ENCODE results near the gene CNPY4.

CNPY4 gene

DNA sequence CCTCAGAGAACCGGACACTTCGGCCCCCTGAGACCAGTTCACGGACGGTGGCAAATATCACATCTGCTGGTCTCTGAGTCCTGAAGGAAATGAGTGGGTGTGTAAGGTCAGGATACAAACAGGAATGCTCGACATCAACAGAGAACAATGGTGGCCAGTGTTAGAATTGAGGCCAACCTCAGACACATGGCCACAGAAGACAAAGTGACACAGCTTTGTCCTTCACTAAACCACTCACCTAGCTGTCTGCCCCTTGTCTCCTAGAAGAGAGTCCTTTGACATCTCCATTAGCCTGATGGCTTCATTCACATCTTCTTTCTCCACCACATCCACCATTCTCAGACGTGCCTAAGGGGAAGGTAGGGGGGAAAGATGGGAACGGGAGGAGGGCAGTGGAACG, 26.4 kb upstream of the CNPY4 start:
- no peak for DNase-seq

DNA sequence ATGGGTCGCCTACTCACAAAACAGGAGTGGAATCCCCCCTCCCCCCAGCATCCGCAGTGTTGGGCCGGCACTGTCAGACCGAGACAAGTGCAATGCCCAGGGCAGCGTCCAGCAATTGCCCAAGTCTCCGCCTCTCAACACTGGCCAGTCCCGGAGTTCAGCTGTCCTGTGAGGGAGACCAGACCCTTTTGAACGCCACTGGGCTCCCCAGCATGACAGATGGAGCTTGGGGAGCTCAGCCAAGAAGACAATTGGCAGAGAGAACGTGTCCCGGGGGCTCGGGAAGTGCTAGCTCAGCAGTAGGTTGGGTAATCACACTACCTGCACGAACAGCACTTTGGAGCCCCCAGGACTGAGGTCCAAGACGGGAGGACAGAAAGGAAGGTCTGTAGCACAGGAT, 25.9 kb upstream of the CNPY4 start:
- DNase-seq, result no peak

DNA sequence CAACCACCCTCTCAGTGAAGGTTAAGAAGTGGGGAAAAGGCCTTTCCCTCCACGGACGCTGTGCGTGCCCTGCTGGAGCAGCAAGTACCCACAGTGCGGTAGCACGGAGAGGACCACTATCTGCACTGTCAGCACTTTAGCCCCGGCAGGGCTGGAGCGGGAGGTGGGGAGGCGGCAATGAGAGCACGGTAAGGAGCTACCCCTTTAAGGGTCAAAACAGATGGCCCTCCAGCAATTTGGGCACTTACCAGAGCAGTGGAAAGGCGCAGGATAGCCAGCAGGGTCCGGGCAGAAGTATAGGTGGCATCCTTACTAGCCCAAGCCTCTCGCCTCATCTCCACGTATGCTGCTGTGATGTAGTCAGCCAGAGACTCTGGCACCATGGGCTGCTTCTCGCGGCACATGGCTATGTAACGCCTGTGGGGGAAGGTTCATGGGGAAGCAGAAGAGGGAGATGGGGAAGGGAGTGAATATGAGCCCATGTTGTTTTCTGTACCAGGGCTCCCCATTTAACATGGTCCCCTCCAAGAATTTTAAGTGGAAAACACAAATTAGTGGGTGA, 25.4 kb upstream of the CNPY4 start:
- no peak for DNase-seq

DNA sequence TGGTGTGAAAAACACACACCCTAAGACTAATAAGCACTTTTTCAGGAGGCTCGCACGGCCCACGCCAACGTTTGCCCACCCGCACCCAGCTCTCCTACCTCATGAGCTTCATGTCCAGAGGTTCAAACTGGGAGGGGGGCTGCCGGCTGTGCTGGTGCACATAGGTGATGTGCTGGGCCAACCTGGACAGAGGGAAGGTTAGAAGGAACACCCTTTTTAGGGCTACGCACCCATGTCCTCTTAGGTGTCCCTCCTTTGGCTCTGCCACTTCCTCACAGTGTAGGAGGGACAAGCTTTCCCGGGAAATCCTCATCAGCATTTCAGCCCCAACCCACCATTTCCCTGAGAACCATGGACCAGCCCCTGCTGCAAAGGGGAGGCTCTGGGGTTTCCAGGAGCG, 24.1 kb upstream of the CNPY4 start:
- no peak for DNase-seq

DNA sequence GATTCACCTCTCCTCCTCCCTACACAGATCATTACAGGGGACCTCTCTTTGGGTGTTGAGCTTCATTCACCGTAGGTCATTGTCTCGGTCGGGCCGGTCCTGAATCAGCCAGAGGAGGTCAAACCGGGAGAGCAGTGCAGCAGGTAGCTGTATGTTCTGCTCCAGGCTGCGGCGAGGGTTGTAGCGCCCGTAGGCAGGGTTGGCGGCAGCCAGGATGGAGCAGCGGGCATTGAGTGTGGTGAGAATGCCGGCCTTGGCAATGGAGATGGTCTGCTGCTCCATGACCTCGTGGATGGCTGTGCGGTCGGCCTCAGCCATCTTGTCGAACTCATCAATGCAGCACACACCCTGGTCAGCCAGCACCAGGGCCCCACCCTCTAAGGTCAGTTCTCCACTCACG, 23.7 kb upstream of the CNPY4 start:
- DNase-seq, result no peak

DNA sequence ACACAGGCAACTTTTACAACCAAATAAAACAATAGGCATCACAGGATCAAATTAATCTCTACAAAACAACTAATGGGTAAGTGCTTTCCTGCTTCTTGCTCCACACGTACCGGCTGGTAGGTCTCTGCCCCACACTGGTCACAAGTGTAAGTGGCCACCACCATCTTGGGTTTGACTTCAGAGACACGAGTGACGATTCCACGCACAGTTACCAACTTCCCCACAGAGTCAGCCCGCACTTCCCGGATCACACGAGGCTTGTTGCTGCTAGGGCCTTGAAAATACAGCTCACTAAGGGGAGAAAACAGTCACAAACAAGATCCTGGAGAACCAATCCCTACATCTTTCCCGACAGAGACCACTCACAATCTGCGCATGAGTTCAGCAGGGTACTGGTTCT, 20.5 kb upstream of the CNPY4 start:
- DNase-seq, result no peak

DNA sequence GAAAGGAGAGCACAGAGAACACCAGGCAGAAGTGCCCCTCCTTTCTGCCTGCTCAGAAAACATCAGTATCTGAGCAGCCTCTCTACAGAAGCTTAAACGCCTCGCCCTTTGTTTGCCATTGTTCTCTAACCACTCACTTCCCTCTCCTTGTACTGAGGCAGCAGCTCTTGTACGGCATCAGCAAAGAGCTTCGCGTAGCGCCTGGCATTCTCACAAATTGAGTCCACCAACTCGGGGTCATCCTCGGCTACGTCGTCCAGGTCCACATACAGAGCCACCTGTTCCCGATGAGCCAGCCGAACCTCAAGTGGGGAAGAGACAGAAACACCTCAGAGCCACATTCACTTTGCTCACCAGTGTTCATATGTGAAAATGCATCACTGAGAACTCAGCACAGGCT, 20.0 kb upstream of the CNPY4 start:
- no peak for DNase-seq

DNA sequence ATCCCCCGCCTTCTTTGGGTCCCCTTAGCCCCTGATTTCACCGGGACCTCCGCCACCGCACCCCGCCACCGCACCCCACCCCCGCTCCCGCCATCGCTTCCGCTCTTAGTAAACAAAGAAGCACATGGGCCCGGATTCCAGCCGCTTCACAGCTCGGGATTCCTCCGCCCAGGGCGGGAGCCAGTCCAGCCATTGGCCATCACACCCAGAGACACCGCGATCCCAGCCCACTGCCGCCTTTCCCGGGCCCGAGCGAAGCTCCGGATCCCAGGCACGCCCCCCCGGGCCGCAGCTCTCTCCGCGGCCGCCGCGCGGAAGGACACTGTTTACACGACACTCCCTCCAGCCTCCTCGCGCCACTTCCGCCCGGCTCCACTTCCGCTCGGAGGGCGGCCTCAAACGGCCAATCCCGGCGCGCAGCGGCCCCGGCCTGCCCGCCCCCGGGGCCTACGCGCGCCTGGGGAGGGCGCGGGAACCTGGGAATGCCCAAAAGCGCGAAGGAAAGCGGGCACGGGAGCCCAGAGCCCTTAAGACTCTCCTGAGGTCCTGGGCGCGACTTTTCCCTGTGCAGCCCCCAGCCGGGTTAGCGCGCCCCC, 18.9 kb upstream of the CNPY4 start:
- peak; percentile 90 for DNase-seq

DNA sequence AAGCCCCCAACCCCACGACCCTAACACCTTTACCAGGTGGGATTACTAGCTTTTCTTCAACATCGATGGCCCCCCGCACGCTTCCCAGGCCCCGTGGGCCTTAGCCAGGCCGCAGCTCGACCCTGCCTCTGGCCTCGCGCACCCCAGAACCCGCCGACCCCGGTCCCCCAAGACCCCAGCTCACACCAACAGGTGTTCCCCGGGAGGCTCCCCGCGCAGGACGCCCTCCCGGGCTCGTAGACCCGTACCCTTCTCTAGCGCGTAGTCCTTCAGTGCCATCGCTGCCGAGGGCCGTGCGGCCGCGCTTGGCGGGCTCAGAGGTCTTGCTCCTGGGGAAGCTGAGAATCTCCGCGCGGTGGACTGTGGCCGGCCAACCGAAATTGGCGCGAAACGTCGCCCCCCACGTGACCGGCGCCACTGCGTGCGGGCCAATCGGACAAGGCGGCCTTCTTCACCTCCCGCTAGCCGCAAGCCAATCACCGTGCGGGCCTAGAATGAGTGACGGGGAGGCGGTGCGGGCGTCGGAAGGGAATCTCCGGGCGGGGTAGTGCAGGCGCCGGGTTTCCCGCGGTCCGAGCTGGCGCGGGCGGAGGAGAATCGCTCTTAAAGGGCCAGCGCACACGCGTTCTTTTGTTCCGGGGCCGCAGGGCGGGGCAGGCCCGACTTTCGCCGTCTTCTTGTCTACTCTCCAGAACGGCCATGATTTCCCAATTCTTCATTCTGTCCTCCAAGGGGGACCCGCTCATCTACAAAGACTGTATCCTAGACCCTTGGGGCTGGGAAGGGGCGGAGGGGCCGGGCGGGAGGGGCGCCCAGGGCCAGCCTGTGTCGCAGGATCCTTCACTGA, 18.2 kb upstream of the CNPY4 start, which contains the start of the genes AP4M1 and MCM7:
Gene AP4M1 (plus strand): TSS at position 628 of the 847 bp plus-strand sequence. CDS start 72 bp downstream, at position 700.
Gene MCM7 (minus strand): TSS at position 382 of the 847 bp plus-strand sequence. CDS start 103 bp downstream, at position 279.
- DNase-seq, result peak; percentile 96

DNA sequence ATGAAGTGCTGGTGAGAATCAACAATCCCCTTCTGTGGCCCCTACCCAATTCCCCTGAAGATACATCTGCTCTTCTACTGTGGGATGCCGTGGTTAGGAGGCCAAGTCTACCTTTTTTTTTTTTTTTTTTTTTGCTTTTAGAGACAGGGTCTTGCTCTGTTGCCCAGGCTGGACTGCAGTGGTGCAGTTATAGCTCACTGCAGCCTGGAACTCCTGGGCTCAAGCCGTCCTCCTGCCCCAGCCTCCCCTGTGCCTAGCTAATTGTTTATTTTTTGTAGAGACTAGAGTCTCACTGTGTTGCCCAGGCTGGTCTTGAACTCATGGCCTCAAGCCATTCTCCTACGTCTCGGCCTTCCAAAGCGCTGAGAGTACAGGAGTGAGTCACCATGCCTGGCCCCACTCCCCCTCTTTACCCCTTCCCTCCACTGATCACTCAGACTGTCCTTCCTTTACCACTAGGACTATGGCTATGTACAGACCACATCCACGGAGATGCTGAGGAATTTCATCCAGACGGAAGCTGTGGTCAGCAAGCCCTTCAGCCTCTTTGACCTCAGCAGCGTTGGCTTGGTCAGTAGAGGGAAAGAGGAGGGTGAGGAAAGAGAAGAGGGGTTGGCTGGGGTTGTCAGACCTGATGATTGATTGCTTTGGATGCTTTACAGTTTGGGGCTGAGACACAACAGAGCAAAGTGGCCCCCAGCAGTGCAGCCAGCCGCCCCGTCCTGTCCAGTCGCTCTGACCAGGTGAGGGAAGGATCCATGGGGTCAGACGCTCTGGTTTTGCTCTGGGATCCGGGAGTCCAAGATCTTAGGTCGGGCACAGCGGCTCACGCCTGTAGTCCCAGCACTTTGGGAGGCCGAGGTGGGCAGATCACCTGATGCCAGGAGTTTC, 16.2 kb upstream of the CNPY4 start:
- no peak for DNase-seq

DNA sequence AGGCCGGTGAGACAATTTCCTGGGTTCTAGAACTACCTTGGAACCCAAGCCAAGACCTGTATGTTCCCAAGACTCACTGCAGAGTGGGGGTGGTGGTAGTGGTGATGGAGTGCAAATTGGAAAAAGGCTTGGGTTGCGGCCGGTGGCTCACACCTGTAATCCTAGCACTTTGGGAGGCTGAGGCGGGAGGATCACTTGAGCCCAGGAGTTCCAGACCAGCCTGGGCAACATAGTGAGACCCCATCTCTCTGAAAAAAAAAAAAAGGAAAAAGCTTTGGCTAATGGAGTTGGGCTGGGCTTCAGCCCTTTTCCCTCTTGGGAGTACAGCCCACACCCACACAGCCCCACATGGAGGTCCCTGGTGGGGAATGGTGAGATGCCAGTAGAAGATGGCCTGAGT, 13.9 kb upstream of the CNPY4 start:
- DNase-seq, result no peak

DNA sequence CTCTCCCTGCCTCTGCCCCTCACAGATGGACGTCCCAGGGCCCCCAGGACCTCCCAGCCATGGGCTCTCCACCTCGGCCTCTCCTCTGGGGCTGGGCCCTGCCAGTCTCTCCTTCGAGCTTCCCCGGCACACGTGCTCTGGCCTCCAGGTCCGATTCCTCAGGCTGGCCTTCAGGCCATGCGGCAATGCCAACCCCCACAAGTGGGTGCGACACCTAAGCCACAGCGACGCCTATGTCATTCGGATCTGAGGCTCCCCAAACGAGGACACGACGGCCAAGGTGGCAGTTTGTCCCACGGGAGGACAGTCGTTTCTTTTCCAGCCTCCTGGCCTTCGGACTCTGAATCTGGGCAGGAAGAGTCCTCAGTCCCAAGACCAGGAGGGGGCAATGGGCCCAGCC, 12.8 kb upstream of the CNPY4 start:
- no peak for DNase-seq

DNA sequence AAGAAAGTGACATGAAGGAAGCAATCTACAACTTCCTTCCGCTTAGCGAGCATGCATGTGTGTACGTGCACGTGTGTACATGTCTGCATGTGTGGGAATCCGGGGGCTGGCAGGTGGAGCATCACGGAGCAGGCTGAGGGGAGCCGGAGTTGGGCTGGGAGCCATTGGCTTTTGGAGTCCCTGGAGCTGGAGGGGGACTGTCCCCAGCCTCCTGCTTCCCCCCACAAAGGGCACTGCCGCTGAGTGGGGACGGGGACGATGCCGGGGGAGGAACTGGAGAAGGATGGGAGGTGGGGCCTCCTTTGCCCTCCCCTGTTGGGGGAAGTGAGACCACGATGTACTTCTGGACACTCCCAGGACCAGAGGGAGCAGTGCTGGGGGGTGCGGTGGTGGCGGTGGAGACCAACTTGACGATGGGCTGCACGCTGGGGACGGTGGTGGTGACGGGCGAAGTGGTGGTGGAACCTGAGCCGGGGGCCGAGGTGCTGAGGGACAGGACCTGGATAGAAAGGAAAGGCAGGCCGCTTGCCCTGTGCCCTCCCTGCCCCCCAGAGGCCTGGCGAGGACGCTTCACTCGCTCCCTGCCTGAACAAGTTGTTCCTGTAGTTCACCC, 12.2 kb upstream of the CNPY4 start:
- DNase-seq, result no peak

DNA sequence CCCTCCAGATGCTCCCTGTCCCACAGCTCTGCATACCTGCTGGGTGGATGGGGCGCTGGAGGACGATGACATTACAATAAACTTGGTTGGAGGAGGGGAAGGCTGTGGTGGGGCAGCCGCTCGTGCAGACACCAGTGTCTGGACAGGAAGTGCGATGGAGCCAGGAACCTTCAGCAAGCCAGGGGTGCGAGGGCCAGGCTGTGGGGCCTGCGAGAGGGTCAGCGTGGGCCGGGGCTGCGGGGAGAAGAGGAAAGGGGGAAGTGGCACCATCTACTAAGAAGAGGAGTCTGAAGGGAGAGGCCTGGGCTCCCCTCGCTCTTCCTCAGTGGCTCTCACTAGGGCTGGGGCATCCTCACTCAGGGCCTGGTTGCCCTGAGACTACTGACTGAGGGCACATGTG, 11.5 kb upstream of the CNPY4 start:
- DNase-seq, result no peak

DNA sequence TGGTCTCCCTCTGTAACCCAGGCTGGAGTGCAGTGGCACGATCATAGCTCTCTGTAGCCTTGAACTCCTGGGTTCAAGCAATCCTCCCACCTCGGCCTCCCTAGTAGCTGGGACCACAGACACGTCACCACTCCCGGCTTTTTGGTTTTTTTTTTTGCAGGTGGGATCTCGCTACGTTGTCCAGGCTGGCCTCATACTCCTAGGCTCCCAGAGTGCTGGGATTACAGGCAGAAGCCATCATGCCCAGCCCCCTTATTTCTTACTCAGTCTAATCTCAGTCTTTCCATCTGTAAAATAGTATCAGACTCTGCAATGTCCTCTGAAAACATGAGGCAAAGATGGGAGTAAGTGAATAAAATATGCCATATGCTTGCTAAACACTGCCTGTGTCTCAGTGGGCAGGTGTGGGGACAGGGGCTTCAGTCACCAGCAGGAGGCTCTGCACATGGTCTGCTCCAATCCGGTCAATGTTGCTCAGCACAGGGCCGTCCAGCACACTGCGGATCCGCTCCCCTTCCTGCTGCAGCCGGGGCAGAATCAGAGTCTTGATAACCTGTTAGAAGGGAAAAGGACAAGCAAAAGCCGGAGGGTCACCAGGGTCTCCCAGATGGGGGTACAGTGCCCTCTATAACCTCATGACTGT, 9.8 kb upstream of the CNPY4 start:
- DNase-seq, result no peak

DNA sequence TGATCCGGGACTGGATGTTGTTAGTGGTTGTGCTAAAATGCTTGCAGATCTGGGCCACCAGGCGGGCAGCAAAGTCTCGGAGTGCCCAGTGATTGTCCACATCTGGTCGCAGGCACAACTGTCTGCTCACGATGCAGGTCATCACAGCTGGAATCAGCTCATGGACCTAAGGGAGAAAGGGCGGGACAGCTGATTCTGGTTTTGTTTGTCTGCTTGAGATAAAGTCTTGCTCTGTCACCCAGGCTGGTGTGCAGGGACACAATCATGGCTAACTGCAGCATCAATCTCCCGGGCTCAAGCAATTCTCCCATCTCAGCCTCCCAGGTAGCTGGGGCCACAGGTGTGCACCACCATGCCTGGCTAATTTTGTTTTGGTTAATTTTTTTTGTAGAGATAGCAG, 8.3 kb upstream of the CNPY4 start:
- no peak for DNase-seq

DNA sequence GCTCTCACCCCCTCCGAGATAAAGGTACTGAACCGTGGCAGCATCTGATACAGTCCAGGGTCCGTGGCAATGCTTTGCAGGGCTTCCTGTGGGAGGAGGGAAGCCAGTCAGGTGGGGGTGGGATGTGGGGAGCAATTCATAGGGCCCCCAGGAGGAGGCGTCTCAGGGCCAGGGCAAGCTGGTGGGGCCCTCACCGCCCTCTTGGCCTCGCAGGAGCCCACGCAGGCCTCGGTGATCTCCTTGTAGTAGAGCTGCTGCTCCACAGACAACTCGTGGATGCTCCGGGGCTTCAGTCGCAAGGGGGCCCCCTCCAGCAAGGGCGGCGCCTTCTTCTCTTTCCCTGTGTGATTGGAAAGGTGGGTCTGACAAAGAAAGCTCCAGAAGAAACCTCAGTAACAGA, 7.5 kb upstream of the CNPY4 start:
- no peak for DNase-seq

DNA sequence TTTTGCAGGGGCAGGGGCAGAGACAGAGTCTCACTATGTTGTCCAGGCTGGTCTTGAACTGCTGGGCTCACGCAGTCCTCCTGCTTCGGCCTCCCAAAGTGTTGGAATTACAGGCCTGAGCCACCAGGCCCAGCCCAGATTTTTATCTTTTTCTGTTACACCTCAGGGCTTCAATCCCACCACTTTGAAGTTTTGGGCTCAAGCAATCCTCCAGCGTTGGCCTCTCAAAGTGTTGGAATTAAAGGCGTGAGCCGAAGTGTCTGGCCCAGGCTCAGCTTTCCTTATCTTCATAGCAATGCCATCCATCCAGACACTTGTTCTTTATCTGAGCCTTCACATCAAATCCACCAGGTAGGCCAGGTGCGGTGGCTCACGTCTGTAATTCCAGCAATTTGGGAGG, 4.4 kb upstream of the CNPY4 start:
- DNase-seq, result no peak

DNA sequence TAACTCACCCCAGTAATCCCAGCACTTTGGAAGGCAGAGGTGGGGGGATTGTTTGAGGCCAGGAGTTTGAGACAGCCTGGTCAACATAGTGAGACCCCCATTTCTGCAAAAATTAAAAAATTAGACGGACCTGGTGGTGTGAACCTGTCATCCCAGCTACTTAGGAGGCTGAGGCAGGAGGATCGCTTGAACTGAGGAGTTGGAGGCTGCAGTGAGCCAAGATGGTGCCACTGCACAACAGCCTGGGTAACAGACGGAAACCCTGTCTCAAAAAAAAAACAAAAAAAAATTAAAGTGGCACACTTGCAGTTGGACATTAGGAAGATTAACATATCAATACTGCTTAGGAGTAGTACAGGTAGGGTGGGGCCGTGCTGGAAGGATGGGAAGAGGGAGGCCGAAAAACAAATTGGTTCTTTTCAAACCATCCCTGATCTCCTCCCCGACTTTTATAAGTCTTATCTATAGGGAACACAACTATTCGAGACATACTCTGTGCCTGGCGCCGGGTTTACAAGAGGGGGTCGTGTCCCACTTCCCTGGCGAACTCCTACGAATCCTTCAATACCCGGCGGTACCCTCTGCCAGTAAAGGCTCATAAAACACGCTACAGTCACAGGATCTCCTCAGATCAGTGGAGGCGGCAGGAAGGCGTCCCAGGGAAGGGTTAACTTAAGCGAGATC, 904 bp upstream of the CNPY4 start:
- DNase-seq, result no peak

DNA sequence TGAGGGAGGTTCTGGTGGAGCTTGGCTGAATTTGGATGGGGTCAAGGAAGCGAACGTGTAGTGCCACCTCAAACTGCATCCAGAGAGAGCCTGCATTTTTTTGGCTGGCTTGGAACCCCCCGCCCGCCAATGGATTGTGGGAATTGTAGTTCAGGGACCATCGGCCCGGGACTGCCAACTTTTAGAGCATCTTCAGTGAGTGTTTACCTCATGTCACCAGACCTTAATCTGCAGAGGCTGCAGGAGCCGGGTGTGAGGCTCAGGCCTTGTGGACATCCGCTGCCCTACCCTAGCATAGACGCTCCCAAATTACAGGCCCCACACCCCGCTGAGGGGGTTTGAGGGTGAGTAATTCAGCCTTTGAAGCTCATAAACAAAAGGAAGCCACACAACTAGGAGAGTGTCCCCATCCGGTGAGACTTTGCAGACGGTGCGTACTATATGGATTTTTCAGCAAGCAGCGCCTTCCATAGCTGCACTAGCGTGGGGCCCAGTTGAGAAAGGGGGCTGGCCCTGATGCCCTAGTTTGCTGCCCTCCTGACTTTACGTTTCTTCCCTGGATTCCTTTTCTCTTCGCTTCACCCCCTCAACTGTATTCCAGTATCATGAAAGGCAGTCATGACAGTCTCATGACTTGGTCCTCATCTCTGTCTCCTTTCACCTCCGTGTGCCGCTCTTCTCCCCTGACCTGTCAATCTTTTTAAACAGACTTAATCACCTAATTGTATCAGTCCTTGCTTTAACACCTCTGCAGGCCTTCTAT, 717 bp downstream of the CNPY4 start:
- DNase-seq, result no peak

DNA sequence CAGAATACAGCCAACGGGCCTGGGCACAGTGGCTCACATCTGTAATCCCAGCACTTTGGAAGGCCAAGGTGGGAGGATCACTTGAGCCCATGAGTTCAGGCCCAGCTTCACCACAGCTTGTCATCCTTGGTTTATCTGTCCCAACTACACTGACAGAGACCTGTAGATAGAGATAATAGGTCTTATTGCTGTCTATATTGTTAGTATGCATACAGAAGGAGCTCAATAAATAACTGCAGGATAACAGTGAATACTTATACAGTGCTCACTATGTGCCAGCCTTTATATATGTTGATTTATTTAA, 1.3 kb downstream of the CNPY4 start:
- no peak for DNase-seq

Data from NCI-H1048 (cell line).